HCT116 (cell line): Measurements from ENCODE around the gene IFT25.

Experiments used
- EGR1 ChIP-seq: IDR thresholded peaks from 2 replicates; pipeline ENCODE4 v1.6.1; 2012; ENCODE audit warnings: low read depth
- EZH2 ChIP-seq: fragments of 200-600 bp; sonication (generic); IDR thresholded peaks from 2 replicates; pipeline ENCODE4 v1.6.1; 2017; ENCODE audit warnings: antibody characterized with exemption, mixed run types
- EZH2phosphoT487 ChIP-seq: fragments of 200-600 bp; IDR thresholded peaks from 2 replicates; pipeline ENCODE4 v1.6.1; 2018; ENCODE audit warnings: antibody characterized with exemption, borderline replicate concordance
- POLR2A ChIP-seq: IDR thresholded peaks from 2 replicates; pipeline ENCODE4 v1.7.0; 2011; ENCODE audit warnings: borderline replicate concordance; ENCODE audit not compliant: insufficient read depth, insufficient read length; ENCODE audit errors: extremely low read depth
- POLR2AphosphoS5 ChIP-seq: IDR thresholded peaks from 2 replicates; pipeline ENCODE4 v1.6.1; 2011; ENCODE audit warnings: mild to moderate bottlenecking, low read depth, low read length, moderate library complexity
- RAD21 ChIP-seq: IDR thresholded peaks from 2 replicates; pipeline ENCODE4 v1.6.1; 2012; ENCODE audit warnings: low read depth, mild to moderate bottlenecking
- SIN3A ChIP-seq: IDR thresholded peaks from 2 replicates; pipeline ENCODE4 v1.6.1; 2012; ENCODE audit warnings: low read depth
- SP1 ChIP-seq: IDR thresholded peaks from 2 replicates; pipeline ENCODE4 v1.6.1; 2012; ENCODE audit warnings: low read depth
- YY1 ChIP-seq: IDR thresholded peaks from 2 replicates; pipeline ENCODE4 v1.6.1; 2011; ENCODE audit warnings: low read length, low read depth, moderate library complexity, mild to moderate bottlenecking; ENCODE audit not compliant: insufficient replicate concordance; ENCODE audit errors: extremely low read depth
- ZFX ChIP-seq: fragments of 450-650 bp; IDR thresholded peaks from 2 replicates; pipeline ENCODE4 v1.6.1; 2017
- TF ChIP-seq, protein P1 (sequence below), 3 experiments: fragments of 200-600 bp in 1 of 3; sonication (generic) in 1 of 3; IDR thresholded peaks in 2 of 3; conservative IDR thresholded peaks in 1 of 3; 2 replicates each; pipeline ENCODE4 v1.5.1; 2012 to 2017; ENCODE audit warnings: low read depth in 2 of 3, low read length in 2 of 3, antibody characterized with exemption in 1 of 3, borderline replicate concordance in 1 of 3, control low read depth in 1 of 3, mild to moderate bottlenecking in 1 of 3, mixed read lengths in 1 of 3, mixed run types in 1 of 3, moderate library complexity in 1 of 3; ENCODE audit not compliant: insufficient read depth in 1 of 3

DNA sequence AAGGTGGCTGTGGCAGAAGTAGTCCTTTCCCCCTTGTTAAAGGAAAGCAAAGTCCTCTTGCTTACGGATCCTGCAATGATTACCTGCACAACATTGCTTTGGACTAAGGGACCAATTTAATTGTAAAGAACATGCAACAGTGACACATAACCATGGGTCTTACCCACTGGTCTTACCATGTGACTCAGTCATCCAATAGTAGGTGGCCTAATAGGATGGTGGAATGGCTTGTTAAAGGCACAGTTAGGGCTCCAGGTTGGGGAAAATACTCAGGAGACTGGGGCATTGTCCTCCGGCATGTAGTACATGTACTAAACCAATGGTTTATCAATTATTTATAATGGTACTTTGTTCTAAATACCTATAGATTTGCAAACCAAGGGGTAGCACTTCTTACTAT lies 53.8 kb downstream of the IFT25 start:
- no peak for TF ChIP-seq RAD21
- no peak for TF ChIP-seq POLR2AphosphoS5
- no peak for TF ChIP-seq SP1
- TF ChIP-seq YY1, result no peak
- TF ChIP-seq EZH2, result no peak
- no peak for TF ChIP-seq SIN3A
- TF ChIP-seq EZH2phosphoT487, result no peak
- TF ChIP-seq, protein P1, sequence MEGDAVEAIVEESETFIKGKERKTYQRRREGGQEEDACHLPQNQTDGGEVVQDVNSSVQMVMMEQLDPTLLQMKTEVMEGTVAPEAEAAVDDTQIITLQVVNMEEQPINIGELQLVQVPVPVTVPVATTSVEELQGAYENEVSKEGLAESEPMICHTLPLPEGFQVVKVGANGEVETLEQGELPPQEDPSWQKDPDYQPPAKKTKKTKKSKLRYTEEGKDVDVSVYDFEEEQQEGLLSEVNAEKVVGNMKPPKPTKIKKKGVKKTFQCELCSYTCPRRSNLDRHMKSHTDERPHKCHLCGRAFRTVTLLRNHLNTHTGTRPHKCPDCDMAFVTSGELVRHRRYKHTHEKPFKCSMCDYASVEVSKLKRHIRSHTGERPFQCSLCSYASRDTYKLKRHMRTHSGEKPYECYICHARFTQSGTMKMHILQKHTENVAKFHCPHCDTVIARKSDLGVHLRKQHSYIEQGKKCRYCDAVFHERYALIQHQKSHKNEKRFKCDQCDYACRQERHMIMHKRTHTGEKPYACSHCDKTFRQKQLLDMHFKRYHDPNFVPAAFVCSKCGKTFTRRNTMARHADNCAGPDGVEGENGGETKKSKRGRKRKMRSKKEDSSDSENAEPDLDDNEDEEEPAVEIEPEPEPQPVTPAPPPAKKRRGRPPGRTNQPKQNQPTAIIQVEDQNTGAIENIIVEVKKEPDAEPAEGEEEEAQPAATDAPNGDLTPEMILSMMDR (IDR thresholded peaks at IDR 0.05 in 2 of 3, conservative IDR thresholded peaks at IDR 0.05 in 1 of 3; ENCODE audit: borderline replicate concordance in 1 of 3, insufficient read depth in 1 of 3, low read depth in 2 of 3, low read length in 2 of 3), result no peak
- TF ChIP-seq EGR1, result no peak
- no peak for TF ChIP-seq ZFX
- TF ChIP-seq POLR2A, result no peak
